GM21360 (cell line): ENCODE measurements around the gene SPEN.

Experiments
- ATAC-seq: cut with Tn5 transposase; IDR thresholded peaks from one replicate; pipeline ENCODE4 v1.9.1; 2021; ENCODE audit warnings: mild to moderate bottlenecking, moderate library complexity; ENCODE audit not compliant: unreplicated experiment

The SPEN gene

DNA sequence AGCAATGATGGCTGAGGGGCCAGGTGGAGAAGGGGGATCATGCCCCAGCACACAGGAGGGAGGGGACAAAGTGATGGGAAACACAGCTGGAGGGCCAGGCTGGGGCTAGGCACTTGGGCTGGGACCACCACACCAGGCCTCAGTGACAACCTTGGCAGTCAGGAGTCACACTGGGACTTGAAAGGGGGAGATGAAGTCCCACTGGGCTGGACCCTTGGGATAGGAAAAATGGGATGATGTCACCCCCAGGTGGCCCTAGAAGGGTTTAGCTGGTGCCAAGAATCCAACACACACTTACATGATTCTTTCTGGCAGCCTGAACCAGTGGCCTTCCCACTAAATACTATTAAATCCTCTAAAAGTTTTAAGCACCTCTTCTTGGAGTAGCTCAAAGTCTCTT is 111.3 kb downstream of the SPEN start:
- no peak for ATAC-seq

DNA sequence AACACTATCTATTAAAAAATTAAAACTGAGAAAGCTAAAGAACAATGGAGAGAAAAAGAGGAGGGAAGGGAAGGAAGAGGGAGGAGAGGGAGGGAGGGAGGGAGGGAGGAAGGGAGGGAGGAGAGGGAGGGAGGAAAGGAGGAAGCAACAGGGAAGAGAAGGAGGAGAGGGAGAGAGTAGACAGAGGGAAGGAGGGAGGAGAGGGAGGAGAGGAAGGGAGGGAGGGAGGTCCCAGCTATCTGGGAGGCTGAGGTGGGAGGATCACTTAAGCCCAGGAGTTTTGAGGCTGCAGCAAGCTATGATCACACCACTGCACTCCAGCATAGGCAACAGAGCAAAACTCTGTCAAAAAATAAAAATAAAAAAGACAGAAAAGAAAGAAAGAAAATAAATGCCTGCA is 111.9 kb downstream of the SPEN start:
- ATAC-seq, result no peak

DNA sequence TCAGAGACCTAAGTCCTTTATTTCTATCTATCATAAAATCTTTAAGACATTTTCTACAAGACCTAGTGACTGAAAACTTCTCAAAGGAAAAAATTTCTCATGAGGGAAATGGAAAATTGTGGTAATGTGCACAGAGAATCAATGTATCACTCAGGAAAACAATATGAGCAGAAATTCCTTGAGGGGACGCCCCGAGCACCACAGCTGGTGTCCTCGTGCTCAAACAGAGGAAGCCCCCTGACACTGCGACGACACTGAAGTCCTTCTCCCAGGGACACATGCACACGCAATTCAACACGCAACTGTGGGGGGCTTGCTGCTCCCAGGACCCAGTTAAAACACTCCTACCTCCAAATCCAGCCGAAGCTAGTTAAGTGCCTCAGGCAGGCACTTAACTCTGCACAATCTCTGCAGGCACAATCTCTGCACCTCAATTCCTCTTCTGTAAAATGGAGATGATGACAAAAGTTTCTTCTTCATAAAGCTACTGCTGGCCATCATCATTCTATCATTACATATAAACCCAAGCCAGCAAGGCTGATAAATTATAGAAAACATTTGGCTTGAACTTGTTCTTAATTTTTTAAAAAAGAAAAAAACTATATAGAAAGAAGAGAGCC is 112.4 kb downstream of the SPEN start:
- no peak for ATAC-seq

DNA sequence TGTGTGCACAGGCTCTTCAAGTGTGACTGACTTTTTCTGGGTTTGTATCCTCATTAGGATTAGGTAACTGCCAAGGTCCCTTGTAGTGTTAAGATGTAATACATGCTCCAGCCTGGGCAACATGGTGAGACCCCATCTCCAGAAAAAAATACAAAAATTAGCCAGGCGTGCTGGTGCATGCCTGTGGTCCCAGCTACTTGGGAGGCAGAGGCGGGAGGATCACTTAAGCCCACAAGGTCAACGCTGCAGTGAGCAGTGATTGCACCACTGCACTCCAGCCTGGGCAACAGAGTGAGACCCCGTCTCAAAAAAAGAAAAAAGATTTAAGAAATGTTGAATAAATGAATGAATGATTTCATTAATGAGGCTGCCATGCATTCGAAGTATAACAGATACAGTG is 113.3 kb downstream of the SPEN start:
- ATAC-seq, result no peak

DNA sequence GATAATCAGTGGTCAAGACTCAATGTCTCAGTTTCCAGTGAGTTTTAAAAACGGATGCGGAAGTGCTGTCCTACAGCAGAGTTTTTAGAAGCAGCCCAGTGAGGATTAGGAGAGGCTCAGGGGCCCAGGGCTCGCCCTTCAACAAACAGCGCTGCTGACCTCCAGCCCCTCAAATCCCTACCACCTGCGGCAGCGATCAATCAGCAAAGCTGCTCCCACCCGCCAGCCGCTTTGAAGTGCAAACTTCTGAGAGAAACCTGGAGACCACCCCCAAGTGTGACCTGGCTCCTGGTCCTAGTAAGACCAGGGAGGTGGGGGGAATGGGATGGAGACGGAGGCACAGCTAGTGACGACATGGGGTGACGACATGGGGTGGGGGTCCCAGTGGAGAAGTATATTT is 114.0 kb downstream of the SPEN start:
- no peak for ATAC-seq

DNA sequence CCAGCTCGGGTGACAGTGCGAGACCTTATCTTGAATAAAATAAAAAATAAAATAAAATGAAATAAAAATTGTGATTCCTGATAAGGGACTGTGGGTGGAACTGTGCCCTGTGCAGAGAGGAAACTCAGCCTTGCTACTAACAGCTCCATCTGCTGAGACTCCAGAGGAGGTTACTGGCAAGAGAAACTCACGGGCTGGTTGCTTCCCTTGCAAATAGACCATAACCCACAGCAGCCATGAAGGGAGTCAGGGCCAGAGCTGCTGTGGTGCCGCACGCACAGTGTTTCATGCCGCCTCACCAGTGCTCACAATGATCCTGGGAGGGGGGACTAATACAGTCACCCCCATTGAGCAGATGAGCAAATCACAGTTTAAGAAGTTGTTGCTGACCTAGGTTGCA is 114.7 kb downstream of the SPEN start:
- no peak for ATAC-seq

DNA sequence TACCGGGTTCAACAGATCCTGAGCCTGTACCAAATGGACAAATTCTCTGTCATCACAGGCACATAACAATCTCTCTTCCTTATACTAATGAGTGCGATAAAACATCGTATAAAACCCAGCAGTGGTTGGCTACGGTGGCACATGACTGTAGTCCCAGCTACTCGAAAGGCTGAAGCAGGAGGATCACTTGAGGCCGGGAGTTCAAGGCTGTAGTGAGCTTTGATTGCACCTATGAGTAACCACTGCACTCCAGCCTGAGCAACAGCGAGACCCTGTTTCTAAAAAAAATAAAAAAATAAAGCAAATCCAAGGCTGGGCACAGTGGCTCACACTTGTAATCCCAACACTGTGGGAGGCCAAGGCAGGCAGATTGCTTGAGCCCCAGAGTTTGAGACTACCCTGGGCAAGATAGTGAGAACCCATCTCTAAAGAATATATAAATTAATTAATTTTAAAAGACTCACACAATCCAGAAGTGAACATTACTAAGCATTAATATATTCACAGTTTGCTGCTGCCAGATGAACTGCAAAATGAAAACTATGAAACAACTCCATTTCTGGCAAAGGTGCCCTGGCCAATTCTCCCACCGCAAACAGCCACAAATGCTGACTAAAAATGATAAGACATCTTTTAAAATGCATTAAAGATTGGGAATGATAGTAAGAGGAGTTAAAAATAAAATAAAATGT is 115.3 kb downstream of the SPEN start:
- no peak for ATAC-seq

DNA sequence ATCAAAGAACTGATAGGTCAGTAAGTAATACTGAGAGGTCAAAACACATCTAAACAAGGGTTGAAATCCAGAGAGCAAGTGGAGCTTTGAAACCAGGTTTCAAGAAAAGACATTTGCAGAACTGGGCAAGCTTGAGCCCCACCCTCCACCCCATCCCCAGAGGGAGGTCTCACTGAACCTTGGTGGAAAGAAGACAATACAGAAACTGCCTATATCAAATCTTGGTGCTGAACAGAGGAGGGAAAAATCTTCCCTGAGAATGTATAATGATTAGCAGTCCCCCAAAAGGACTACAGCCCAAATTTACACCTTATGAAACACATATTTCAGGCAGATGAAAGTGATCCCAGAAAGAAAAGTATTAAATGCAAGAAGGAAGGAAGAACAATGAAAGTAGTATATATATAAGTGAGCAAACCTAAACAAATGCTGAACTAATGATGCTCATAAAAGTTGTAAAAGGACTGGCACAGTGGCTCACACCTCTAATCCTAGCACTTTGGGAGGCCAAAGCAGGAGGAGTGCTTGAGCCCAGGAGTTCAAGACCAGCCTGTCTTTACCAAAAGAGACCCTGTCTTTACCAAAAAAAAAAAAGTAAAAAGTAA is 116.0 kb downstream of the SPEN start:
- ATAC-seq, result no peak

DNA sequence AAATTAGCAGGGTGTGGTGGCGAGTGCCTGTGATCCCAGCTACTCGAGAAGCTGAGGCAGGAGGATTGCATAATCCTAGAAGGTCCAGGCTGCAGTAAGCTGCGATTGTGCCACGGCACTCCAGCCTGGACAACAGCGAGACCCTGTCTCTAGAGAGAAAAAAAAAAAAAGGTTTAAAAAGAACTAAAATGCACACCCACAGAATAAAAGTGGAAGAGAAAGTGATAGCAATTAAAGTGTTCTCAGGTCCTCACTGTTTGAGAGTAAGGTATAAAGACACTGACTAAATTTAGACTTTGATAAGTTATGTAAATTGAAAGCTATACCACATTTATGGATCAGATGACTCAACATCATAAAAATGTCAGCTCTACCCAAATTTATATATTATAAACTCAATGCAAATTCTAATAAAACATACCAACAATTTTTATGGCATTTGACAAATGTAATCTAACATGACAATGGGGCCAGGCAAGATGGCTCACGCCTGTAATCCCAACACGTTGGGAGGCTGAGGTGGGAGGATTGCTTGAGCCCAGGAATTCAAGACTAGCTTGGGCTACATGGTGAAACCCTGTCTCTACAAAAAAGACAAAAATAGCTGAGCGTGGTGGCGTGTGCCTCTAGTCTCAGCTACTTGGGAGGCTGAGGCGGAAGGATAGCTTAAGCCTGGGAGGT is 116.6 kb downstream of the SPEN start:
- ATAC-seq, result peak; percentile 37

DNA sequence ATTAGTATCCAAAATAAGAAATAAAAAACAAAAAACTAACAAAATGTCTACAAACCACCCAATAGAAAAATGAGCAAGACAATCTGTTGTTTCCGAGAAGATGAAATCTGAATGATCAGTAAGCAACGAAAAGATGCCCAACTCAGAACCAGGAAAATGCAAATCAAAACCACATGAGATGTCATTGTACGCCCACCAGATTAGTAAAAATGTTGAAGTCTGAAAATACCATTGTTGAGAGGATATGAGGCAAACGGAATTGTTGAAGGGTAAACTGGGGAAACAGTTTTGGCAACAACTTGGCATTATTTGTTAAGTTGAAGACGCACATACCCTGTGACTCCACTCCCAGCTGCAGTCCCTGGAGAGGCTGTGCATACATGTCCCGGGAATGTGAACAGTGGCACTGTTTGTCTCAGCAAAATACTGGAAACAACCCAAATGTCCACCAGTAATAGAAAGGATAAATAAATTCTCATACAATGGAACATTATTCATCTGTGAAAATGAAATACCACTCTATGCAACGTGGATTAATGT is 117.8 kb downstream of the SPEN start:
- no peak for ATAC-seq

DNA sequence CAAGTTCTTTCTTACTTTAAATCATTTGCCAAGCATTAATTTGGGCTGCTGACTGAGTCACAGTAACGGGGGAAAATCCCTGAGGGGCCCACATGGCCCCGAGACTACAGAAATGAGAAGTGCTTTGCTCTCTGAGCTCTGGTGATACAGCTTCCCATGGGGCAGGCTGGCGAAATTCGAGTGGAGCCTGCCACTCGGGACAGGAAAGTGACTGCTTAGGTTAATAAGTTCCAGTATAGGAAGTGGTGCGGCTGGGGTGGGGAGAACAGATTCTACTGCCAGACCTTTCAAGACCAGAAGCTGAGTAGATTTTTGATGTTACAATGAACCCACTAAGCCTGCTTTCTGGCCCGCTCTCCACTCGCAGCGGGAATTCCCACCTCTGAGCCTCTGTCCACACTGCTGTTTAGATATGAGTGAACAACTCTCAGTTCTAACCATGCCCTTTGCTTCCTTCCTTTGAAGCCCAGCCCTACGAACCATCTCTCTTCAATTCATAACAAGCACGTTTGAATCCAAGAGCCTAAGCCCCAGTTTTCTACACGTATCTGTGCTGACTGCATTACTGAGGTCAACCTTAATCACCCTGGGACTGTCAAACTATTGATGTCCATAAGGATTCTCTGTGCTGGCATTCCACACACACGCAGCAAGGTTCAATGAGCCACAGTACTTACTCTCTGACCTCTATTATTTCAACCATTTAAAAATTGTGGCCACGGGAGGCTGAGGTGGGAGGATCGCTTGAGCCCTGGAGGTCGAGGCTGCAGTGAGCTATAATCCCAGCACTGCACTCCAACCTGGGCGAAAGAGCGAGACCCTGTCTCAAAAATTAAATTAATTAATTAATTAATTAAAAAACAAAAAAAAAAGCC is 118.8 kb downstream of the SPEN start:
- ATAC-seq, result peak; percentile 67

DNA sequence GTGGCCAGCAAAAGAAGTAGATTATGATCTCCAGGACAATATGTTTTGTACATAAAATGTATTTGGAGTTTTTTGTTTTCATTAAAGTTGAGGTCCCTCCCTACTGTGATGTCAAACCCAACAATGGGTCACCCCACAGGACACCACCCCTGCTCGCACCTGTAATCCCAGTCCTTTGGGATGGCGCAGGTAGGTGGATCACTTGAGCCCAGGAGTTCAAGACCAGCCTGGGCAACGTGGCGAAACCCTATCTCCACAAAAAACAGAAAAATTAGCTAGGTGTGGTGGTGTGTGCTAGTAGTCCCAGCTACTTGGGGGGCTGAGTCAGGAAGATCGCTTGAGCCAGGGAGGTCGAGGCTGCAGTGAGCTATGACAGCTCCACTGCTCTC is 119.4 kb downstream of the SPEN start:
- ATAC-seq, result no peak

DNA sequence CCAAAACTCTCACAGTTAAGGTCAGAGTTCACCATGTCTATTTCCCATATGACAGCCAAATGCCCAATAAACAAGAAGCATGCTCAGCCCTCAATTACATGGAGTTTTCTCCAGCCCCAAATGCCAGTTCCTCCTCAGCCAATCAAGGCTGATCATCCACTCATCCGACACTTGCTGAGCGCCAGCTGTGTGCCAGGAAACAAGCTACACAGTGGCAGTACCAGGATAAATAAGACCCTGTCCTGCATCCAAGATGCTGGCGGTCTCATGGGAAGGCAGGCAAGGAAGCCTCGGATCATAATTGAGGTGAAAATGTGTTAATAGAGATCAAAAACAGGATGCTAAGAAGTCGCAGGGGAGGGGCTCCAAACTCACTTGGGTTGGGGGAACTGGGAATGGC is 120.7 kb downstream of the SPEN start:
- ATAC-seq, result no peak

DNA sequence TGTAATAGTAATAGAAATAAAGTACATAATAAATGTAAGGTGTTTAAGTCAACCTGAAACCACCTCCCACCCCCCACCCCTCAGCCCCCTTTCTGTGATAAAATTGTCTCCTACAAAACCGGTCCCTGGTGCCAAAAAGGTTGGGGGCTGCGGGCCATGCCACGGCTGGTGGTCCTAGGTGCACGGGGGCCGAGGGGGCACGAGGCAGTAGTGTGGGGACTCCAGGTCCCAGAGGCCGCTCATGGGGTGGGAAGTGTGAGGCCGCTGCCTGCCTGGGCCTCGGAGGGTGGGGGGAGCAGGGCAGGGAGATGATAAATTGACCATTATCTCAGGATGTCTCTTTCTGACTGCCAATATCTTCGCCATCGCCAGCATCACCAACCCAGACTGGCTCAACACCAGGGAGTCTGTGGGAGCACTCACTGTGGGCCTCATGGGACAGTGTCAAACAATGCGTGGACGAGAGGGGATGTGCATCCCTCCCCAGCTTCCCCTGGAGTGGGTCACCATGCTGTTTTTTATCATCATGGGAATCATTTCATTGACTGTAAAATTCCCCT is 121.9 kb downstream of the SPEN start:
- ATAC-seq, result no peak

DNA sequence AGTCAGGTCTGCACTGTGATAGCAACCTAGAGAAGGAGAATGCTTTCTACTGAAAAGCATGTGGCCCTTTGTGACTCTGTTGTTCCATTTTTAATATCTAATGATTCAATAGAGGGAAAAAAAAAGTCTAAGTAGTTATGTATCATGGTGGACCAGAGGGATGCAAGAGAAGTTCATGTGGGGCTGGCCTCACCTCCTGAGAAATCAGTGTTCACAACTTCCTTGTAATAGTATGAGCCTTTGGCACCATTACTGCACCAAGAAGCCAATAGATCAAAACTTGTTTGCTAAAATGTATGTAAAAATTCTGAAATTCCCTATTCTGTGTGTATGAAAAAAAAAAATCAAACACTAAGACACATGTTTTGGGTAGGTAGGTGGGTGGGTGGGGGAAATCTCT is 123.4 kb downstream of the SPEN start:
- no peak for ATAC-seq

DNA sequence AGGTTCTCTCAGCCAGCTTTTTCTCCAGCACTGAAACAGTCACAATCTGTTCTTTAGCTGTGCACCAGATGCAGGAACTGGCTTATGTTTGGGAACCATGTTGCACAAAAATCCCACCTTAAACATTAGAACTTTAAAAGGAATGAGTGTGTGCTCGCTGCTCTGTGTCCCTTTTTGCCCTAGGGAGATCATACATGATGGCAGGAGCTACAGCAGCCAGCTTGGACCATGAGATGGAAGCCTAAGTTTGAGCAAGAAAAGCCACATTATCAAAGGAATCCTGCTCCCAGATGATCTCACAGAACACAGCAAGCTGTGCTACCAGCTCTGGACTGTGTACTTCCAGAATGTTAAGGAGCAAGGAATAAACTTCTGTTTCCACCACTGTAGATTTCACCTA is 124.9 kb downstream of the SPEN start:
- no peak for ATAC-seq

DNA sequence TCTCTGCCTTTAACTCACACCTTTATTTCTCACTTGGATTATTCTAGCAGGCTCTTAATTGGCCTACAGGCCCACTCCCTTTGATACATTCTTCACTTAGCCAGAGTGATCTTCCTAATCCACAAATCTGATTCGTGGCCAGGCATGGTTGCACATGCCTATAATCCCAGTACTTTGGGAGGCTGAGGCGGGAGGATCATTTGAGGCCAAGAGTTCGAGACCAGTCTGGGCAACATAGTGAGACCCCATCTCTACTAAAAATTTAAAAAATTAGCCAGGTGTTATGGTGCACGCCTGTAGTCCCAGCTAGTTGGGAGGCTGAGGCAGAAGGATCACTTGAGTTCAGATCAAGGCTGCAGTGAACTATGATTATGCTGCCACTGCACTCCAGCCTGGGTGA is 126.3 kb downstream of the SPEN start:
- no peak for ATAC-seq

DNA sequence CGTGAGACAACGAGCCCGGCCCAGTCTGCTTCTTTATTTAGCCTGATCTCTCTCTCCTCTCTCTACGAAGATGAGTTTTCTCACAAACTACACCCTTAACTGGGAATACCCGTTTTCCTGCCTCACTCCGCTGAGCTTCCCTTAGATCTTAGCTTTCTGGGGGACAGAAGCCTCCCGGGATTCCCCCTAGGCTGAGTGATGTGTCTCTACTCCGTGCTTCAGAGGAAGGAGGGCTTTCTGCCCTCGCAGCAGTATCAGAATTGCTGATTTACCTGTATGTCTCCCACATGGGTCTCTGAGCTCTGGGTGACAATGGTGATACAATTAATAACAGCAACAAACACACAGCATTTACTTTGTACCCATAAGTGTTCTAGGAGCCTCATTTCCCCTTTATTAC is 127.3 kb downstream of the SPEN start:
- ATAC-seq, result peak; percentile 36

DNA sequence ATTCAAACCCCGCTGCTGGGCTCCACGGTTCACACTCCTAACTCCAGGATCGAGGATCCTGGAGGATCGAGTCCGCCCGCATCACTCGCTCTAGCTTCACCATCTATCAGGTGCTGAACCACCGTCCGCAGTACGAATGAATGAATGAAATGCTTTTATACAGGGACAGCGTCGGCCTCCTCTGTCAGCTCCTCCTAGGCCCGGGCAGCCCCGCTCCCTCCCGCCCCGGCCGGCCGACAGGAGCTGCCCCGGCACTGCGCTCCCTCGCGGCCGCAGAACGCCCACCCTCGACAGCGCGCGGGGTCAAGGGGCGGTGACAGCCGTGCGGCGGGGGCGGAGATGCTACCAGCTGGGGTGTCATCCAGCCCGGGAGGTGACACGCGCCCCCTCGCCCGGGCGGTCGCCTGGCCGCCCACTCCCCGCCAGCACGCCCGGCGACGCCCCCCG is 127.9 kb downstream of the SPEN start:
- peak; percentile 54 for ATAC-seq
